ENCODE results near the gene TNIP1. TPM values are rescaled to one million over a fixed set of nuclear protein-coding genes. Genes with fewer than 3 reads are reported as not detected.

Gene TNIP1, protein sequence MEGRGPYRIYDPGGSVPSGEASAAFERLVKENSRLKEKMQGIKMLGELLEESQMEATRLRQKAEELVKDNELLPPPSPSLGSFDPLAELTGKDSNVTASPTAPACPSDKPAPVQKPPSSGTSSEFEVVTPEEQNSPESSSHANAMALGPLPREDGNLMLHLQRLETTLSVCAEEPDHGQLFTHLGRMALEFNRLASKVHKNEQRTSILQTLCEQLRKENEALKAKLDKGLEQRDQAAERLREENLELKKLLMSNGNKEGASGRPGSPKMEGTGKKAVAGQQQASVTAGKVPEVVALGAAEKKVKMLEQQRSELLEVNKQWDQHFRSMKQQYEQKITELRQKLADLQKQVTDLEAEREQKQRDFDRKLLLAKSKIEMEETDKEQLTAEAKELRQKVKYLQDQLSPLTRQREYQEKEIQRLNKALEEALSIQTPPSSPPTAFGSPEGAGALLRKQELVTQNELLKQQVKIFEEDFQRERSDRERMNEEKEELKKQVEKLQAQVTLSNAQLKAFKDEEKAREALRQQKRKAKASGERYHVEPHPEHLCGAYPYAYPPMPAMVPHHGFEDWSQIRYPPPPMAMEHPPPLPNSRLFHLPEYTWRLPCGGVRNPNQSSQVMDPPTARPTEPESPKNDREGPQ
- total RNA-seq (2022; extraction: Qiagen RNA extraction): 142 to 156 TPM (median 153 TPM) in 5 replicates

GRCh38 chr5:151080613-151081430 is at the start of gene TNIP1:
Gene TNIP1 (minus strand): TSS chr5:151081034. CDS start chr5:151065095, 15,939 bp downstream.

GRCh38 chr5:151020304-151021110 is 60.3 kb downstream of the TNIP1 start, which contains the start of gene GPX3:
Gene GPX3 (plus strand): TSS chr5:151020591. CDS start chr5:151020655, 64 bp downstream.

Other genes starting within 250 kb of the TNIP1 start
- gene IRGM, start 234.5 kb downstream of the TNIP1 start, total RNA-seq (2022; extraction: Qiagen RNA extraction): 0.06 to 0.18 TPM (median 0.11 TPM) in 4 of 5 replicates, not detected in the other
- gene ZNF300, start 176.1 kb downstream of the TNIP1 start, total RNA-seq (2022; extraction: Qiagen RNA extraction): 1.9 to 2.8 TPM (median 2.4 TPM) in 5 replicates
- 17.4 to 21.2 TPM (median 18.2 TPM) in 5 replicates for gene GPX3, start 60.4 kb downstream of the TNIP1 start, total RNA-seq (2022; extraction: Qiagen RNA extraction)
- gene ANXA6, start 76.7 kb upstream of the TNIP1 start, total RNA-seq (2022; extraction: Qiagen RNA extraction): 42.3 to 51.2 TPM (median 45.6 TPM) in 5 replicates
- 1.1 to 2.0 TPM (median 1.5 TPM) in 5 replicates for gene CCDC69, start 143.1 kb upstream of the TNIP1 start, total RNA-seq (2022; extraction: Qiagen RNA extraction)
- gene GM2A, start 172.2 kb upstream of the TNIP1 start, total RNA-seq (2022; extraction: Qiagen RNA extraction): 14.8 to 18.0 TPM (median 15.3 TPM) in 5 replicates
- gene SLC36A3, start 222.7 kb upstream of the TNIP1 start, total RNA-seq (2022; extraction: Qiagen RNA extraction): not detected in 5 replicates

All from A549 treated with AZD2906 at 1 μM for 4 hours (cell line).